Measurements from ENCODE around the gene HOXD12. TPM values are rescaled to one million over a fixed set of nuclear protein-coding genes. Genes with fewer than 3 reads are reported as not detected.

Gene HOXD12
- total and polyA plus RNA-seq, 2 experiments from 2014 or later, result not detected

DNA sequence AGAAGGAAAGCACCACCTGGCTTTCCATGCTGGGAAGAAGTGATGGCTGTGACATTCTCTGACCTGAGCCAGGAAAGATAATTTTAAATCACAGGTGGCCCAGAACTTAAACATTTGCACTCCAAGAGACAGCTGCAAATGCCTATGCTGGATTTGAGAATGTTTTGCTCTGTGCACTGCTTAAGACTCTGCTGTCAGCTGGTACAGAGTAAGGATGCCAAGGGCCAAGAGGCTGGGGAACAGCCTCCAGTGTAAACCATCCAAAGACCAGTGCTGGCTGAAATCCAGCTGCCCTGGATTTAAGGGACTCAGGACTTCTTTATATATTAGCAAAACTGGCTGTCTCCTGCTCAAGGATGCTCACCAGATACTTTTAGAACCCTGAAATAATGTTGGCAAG is 33.8 kb downstream of the HOXD12 start (continued):
- TF ChIP-seq, protein P1, sequence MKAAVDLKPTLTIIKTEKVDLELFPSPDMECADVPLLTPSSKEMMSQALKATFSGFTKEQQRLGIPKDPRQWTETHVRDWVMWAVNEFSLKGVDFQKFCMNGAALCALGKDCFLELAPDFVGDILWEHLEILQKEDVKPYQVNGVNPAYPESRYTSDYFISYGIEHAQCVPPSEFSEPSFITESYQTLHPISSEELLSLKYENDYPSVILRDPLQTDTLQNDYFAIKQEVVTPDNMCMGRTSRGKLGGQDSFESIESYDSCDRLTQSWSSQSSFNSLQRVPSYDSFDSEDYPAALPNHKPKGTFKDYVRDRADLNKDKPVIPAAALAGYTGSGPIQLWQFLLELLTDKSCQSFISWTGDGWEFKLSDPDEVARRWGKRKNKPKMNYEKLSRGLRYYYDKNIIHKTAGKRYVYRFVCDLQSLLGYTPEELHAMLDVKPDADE (IDR thresholded peaks at IDR 0.05), result no peak
- TF ChIP-seq, protein P2, sequence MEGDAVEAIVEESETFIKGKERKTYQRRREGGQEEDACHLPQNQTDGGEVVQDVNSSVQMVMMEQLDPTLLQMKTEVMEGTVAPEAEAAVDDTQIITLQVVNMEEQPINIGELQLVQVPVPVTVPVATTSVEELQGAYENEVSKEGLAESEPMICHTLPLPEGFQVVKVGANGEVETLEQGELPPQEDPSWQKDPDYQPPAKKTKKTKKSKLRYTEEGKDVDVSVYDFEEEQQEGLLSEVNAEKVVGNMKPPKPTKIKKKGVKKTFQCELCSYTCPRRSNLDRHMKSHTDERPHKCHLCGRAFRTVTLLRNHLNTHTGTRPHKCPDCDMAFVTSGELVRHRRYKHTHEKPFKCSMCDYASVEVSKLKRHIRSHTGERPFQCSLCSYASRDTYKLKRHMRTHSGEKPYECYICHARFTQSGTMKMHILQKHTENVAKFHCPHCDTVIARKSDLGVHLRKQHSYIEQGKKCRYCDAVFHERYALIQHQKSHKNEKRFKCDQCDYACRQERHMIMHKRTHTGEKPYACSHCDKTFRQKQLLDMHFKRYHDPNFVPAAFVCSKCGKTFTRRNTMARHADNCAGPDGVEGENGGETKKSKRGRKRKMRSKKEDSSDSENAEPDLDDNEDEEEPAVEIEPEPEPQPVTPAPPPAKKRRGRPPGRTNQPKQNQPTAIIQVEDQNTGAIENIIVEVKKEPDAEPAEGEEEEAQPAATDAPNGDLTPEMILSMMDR (conservative IDR thresholded peaks at IDR 0.05; ENCODE audit: low read depth in 2 of 2), result no peak

- Histone ChIP-seq H2AFZ (no peak overlapping the region), H3K27ac (ENCODE audit: low read depth) (no peak overlapping the region), H3K9me2 (ENCODE audit: insufficient read depth) (no peaks in the 10 kb centered on the region), H3K36me3 (ENCODE audit: insufficient read depth) (no peaks in the 10 kb centered on the region), H3K4me2 (no peak overlapping the region), H3K4me1 (ENCODE audit: insufficient read depth) (peaks cover 43% of the 10 kb centered on the region), H3K27me3 (ENCODE audit: insufficient read depth) (peaks cover 100% of the 10 kb centered on the region), H3K79me2 (replicated peaks; ENCODE audit: insufficient read depth) (no peaks in the 10 kb centered on the region), H4K20me1 (replicated peaks; ENCODE audit: insufficient read depth) (peaks cover 69% of the 10 kb centered on the region), H3K4me3 (no peak overlapping the region), H3F3A (replicated peaks; ENCODE audit: low read depth) (peaks cover 61% of the 10 kb centered on the region)
- Mint-ChIP-seq H3K4me1 (peaks cover 25% of the 10 kb centered on the region), H3K36me3 (ENCODE audit: low read depth) (no peaks in the 10 kb centered on the region; the same call in 2 of the 3 replicates), H3K4me3 (no peak overlapping the region), H3K27me3 (ENCODE audit: insufficient read depth, low read depth, poor library complexity) (peaks cover 95% of the 10 kb centered on the region), H3K9me3 (peaks cover 5% of the 10 kb centered on the region; the same call in 2 of the 3 replicates), H3K27ac (no peak overlapping the region)
- no peak for DNase-seq (ENCODE audit: low spot score)
- ATAC-seq, result no peak
- no peak for TF ChIP-seq EZH2 (IDR thresholded peaks at IDR 0.05; ENCODE audit: low read depth, unreplicated experiment)
- TF ChIP-seq EZH2phosphoT487 (IDR thresholded peaks at IDR 0.05; ENCODE audit: unreplicated experiment), result no peak
- TF ChIP-seq REST (IDR thresholded peaks at IDR 0.05; ENCODE audit: unreplicated experiment), result no peak
- TF ChIP-seq ZNF331 (CRISPR knock-in tag; IDR thresholded peaks at IDR 0.05; ENCODE audit: low read depth), result no peak
- no peak for TF ChIP-seq JUNB (IDR thresholded peaks at IDR 0.05; ENCODE audit: unreplicated experiment)
- TF ChIP-seq, protein P2 (conservative IDR thresholded peaks at IDR 0.05; ENCODE audit: low read depth in 2 of 2), result no peak
Measured at GRCh38 chr2:176134035-176134434, 34.4 kb downstream of the HOXD12 start.
